ACHN (cell line): Measurements from ENCODE around the gene CTSD.
"Not testable (repeated sequence)": the region's sequence is repeated elsewhere in the genome, so short reads cannot be mapped to it uniquely, and the experiment has no call there.

Experiments used
- DNase-seq: peaks from one replicate; pipeline ENCODE4 v3.0.0-alpha.2; 2015
- in situ Hi-C: cut with HindIII; loops from 2 replicates; pipeline ENCODE4 v1.10.0; 2017; ENCODE audit warnings: low sequenced_read_pairs, low pct_ligation_motif_present, low pct_unique_long_range_greater_than_20kb

Gene CTSD

DNA sequence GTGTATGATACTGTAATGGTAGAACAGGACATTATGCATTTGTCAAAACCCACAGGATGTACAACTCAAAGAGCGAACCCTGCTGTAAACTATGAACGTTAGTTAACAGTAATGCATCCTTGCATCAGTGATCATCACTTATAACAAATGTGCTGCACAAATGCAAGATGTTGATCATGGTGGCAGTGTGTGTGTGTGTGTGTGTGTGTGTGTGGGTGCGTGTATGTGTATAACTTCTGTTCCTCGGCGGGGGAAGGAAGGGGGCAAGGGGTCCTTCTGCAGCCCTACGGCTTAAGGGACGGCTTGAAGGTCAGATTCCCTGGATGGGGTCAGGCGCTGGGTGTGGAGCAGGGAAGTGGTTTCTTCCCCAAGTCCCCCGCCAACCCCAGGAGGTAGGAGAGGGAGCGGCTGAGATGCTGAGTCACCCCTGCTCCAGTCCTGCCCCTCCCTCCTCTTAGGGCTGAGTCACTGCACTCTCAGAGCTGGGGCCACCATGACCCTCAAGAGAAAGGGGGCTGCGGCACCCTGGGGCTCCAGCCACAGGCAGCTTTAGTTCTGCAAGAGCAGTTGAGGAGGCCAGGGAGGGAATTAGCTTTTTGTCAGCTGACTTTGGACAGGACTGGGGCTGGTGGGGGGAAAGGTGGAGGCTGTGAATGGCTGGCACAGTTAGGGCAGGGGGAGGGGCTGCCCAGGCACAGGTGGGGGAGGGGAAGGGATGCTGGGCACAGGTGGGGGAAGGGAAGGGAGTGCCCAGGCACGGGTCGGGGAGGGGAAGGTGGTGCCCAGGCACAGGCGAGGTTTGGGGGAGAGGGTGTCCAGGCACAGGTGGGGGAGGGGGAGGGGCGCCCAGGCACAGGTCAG is 8.8 kb upstream of the CTSD start:
- in situ Hi-C loops, result no loop called here
- peak; percentile 91 for DNase-seq

DNA sequence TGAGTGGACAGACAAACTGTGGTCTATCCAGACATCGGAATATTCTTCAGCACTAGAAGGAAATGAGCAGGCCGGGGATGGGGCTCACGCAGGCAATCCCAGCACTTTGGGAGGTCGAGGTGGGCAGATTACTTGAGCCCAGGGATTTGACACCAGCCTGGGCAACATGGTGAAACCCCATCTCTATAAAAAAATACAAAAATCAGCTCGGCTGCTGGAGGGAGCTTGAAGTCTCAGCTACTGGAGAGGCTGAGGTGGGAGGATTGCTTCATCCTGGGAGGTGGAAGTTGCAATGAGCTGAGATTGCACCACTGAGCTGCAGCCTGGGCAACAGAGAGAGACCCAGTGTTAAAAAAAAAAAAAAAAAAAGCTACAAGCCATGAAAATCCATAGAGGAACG is 8.0 kb upstream of the CTSD start:
- in situ Hi-C loops, result no loop called here
- DNase-seq, result no peak

DNA sequence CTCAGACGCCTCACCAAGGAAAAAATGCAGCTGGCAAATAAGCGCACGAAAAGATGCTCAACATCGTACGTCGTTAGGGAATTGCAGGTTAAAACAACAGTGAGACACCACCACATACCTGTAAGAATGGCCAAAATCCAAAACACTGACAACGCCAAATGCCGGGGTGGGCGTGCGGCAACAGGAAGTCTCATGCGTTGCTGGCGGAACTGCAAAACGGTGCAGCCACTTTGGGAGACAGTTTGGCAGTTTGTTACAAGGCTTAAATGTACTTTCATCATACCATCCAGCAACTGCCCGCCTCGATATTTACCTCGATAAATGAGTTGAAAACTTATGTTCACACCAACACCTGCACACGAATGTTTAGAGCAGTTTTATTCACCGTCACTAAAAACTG is 7.5 kb upstream of the CTSD start:
- no peak for DNase-seq
- in situ Hi-C loops, result no loop called here

GRCh38 chr11:1770528-1770927 is 6.8 kb upstream of the CTSD start:
- no peak for DNase-seq
- in situ Hi-C loops, result no loop called here

- DNase-seq, result no peak
- in situ Hi-C loops, result no loop called here
Measured at GRCh38 chr11:1770061-1770460, 6.3 kb upstream of the CTSD start.

DNA sequence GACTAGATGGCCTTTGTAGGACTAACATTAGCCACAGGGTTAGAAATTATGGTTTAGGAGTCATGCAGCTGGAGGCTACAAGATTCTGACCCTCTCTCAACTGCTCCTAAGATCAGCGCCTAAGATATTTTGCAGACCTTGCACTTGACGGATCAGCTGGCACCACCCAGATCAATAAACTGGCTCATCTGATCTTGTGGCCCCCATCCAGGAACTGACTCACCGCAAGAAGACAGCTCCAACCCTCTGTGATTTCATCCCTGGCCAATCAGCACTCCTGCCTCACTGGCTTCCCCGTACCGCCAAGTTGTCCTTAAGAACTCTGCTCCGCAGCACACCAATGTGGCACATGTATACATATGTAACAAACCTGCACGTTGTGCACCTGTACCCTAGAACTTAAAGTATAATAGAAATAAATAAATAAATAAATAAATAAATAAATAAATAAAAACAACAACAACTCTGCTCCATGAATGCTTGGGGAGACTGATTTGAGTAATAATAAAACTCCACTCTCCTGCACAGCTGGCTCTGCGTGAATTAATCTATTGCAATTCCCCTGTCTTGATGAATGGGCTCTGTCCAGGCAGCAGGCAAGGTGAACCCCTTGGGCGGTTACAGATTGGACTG is 5.7 kb upstream of the CTSD start:
- in situ Hi-C loops, result not testable (repeated sequence)

DNA sequence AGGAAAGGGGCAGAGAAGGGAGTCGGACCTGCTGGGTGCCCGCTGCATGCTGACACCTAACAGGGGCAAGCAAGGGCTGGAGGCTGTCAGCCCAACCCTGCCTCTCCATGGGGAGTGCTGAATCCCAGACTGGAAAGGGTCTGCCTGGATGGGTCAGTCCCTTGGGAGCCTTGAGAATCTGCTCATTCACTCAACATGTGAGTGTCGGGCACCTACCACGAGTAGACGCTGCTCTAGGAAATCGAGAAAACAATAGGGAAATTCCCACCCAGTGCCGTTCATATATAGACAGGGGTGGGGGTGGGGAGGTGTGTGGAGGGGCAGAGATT is 4.4 kb upstream of the CTSD start:
- no peak for DNase-seq
- in situ Hi-C loops, result no loop called here

More for the DNA sequence above, 5.7 kb upstream of the CTSD start:
- peak; percentile 55 for DNase-seq

DNA sequence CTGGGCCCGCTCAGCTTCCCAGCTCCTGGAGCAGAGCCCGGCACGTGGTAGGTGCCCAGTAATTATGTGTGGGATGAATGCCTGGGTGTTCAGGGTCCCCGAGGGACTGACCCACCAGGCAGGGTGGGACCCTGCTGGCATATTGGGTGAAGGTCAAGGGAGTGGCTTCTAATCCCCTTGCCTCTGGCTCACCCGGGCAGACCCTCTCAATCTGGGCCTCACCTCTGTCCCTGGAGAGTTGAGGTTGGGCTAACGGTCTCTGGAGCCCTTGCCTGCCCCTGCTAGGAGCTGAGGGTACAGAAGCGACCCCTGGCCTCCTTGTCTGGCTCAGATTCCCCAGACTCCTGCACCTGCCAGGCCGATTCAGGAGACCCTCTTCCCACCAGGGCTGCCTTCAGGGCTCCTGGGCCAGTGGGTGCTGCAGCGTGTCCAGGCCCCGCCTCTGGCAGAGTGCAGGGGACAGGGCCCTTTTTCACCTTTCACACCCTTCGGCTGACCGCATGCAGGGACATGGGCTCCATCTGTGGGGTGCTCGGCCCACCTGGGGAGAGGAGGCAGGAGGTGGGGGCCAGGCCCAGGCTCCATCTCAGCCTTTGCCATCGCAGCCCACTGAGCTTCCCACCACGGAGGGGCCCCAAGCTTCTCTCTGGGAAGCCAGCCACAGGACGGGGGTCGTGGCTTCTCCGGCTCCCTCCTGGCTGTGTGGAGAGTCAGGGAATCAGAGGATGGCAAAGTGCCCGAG is 3.8 kb upstream of the CTSD start:
- DNase-seq, result no peak
- in situ Hi-C loops, result no loop called here

- no peak for DNase-seq
- in situ Hi-C loops, result no loop called here
Measured at GRCh38 chr11:1766719-1767398, 3.1 kb upstream of the CTSD start.

- no peak for DNase-seq
Measured at GRCh38 chr11:1765871-1766718, 2.4 kb upstream of the CTSD start.

DNA sequence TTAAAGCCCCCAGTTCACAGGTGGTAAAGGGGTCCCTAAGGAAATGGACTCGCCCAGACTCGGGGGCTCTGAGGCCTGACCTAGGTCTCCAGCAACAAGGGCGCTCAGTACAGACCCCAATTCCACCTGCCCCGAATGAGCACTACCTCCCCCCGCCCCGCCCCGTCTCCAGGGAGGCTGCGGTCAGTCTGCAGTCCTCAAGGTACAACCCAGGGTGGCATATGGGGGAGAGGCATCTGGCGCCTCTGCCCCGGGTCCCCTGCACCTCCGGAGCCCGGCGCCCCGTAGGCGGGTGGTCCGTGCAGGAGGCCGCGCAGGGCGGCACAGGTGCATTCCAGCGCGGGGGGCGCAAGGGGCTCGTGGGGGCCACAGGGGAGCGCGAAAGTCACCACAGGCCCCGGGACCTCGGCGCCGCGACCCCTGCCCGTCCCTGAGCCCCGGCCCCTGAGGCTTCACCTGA is 361 bp downstream of the CTSD start:
- DNase-seq, result no peak
- in situ Hi-C loops, result no loop called here

More at GRCh38 chr11:1765871-1766718, 2.4 kb upstream of the CTSD start:
- in situ Hi-C loops, result no loop called here

- peak; percentile 38 for DNase-seq
Measured at GRCh38 chr11:1762537-1763302, 1.0 kb downstream of the CTSD start.

DNA sequence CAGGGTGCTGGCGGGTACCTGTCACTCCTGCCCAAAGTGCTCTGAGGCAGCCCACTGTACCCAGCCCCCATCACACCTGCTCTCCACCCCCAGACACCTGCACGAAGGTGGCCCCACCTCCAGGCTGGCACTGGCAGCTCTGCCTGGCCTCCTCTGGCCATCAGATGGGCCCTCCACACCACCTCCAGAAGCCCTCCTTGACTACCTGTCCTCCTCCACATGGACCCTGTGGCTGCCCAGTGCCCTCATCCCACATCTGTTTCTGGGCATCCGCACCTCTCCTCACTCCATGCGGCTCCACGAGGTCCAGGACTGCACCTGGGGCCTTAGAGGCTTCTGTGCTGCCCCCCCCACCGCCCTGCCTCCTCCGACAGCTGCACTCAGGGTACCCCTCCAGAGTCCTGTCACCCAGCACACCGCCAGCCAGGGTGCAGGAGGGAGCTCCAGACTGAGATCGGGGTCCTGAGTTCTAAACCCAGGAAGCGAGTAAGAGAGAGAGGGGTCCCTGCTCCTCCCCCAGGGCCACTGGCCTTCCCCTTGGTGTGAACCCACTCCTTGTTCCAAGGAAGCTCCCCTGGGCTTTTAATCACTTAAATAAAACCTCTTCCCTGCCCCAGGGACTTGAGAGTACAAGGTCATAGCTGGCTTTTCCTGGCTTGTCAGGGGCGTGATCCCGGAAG is 1.7 kb downstream of the CTSD start:
- DNase-seq, result no peak
- in situ Hi-C loops, result no loop called here

More at GRCh38 chr11:1762537-1763302, 1.0 kb downstream of the CTSD start:
- in situ Hi-C loops, result no loop called here

DNA sequence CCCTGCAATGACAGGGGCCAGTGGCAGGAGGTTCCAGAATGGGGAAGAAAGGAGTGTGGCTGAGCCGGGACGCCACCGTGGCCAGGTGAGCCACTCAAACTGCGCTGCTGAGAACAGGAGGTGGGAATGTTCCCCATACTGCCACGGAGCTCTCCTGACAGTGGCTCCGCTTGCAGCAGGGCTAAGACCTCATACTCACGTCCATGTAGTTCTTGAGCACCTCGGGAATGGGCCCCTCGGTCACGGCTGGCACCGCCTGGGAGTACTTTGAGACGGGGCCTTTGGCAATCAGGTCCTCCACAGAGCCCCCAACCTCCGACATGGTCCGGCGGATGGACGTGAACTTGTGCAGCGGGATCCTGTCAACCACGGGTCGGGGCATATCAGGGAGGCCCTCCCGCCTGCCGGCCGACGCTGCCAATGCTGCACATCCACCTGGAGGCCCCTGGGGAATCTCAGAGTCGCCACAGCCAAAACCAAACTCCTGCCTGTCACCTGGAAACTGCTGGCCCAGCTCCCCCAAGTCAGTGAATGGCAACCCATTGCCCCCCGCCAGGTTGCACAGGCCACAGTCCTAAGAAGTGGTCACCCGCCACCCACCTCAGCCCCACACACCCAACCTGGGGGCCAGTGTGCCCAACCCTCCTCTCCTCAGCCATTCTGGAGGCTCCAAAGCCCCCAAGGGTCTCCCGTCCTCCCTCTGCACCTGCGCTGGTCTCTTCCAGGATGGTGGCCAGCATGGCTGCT is 2.4 kb downstream of the CTSD start:
- in situ Hi-C loops, result no loop called here
- DNase-seq, result no peak

DNA sequence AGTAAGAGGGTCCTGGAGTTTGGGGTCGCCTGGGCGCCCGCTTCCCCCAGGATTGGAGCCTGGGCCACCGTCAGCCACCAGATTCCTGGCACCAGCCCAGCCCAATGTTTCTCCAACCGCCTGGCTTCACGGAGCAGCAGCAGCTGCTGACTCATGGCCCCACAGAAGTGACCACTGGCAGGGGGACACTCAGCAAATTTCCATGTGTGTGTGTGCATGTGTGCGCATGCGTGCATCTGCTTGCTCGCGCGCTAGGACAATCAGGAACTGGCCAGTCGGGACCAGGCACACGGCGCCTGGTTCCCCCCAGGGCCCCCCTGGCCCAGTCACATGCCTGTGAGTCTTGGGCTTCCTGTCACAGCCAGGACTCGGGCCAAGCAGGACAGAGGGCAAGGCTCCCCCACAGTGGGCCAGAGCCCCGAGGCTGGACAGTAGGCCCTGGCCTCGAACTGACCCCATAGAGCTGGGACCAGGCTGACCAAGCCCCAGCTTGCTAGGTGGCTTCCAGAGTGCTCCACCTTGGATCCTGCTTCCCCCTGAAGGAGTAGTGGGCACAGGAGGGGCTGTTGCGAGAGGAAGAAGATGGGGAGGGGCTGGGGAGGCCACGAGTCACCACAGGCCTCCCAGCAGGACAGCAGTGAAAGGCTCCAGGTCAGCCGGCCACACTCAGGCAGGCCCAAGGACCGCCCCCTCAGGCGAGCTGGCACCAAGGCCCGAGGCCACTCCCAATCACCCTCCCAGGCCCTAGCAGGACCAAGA is 3.2 kb downstream of the CTSD start:
- in situ Hi-C loops, result no loop called here
- peak; percentile 27 for DNase-seq

DNA sequence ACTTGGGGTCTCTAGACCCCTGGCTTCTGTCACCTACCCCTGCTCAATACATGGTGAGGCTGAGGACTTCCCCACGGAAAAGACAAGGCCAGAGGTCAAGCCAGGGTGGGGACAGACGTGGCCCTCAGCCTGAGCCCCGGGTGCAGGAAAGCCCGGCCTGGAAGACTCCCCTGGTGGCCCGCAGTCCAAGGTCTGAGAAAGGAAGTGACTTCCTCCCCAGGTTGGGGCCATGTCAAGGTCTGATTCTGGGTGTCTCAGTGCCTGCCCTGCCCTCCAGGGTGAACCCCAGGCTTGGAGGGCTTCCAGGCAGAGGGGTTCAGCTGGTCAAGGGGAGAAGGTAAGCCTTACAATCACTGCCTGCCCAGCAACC is 3.9 kb downstream of the CTSD start:
- in situ Hi-C loops, result no loop called here
- DNase-seq, result no peak
